GM18517 (cell line): ENCODE results near the gene SMPD3.
"Not testable (repeated sequence)": the region's sequence is repeated elsewhere in the genome, so short reads cannot be mapped to it uniquely, and the experiment has no call there.

Experiments used
- ATAC-seq: cut with Tn5 transposase; IDR thresholded peaks from one replicate; pipeline ENCODE4 v1.9.1; 2021; ENCODE audit warnings: mild to moderate bottlenecking, moderate library complexity; ENCODE audit not compliant: unreplicated experiment

Gene SMPD3

GRCh38 chr16:68448360-68448970, at the start of gene SMPD3:
TSS of gene SMPD3 (minus strand) at chr16:68448508. CDS start at chr16:68372181, 76,327 bp downstream.
- ATAC-seq: peak; percentile 84

- no peak for ATAC-seq
Observed at GRCh38 chr16:68496689-68497088, 48.4 kb upstream of the SMPD3 start.

- not testable (repeated sequence) for ATAC-seq
Observed at GRCh38 chr16:68494261-68494660, 46.0 kb upstream of the SMPD3 start.

- ATAC-seq: no peak
Observed at GRCh38 chr16:68493412-68494070, 45.2 kb upstream of the SMPD3 start.

GRCh38 chr16:68492543-68493411, 44.5 kb upstream of the SMPD3 start:
- no peak for ATAC-seq

GRCh38 chr16:68492151-68492542, 43.8 kb upstream of the SMPD3 start:
- ATAC-seq: no peak

- no peak for ATAC-seq
Observed at GRCh38 chr16:68491576-68491950, 43.3 kb upstream of the SMPD3 start.

GRCh38 chr16:68490829-68491575, 42.7 kb upstream of the SMPD3 start:
- no peak for ATAC-seq

GRCh38 chr16:68490358-68490757, 42.0 kb upstream of the SMPD3 start:
- ATAC-seq: no peak

GRCh38 chr16:68488554-68488953, 40.2 kb upstream of the SMPD3 start:
- ATAC-seq: no peak

- no peak for ATAC-seq
Observed at GRCh38 chr16:68487669-68488068, 39.4 kb upstream of the SMPD3 start.

- ATAC-seq: no peak
Observed at GRCh38 chr16:68487203-68487514, 38.9 kb upstream of the SMPD3 start.

GRCh38 chr16:68486502-68487202, 38.3 kb upstream of the SMPD3 start:
- no peak for ATAC-seq

GRCh38 chr16:68481636-68482035, 33.3 kb upstream of the SMPD3 start:
- no peak for ATAC-seq

GRCh38 chr16:68480084-68480995, 32.0 kb upstream of the SMPD3 start:
- ATAC-seq: no peak

GRCh38 chr16:68479271-68479670, 31.0 kb upstream of the SMPD3 start:
- ATAC-seq: no peak

GRCh38 chr16:68478526-68479250, 30.4 kb upstream of the SMPD3 start:
- ATAC-seq: no peak

GRCh38 chr16:68475071-68475470, 26.8 kb upstream of the SMPD3 start:
- no peak for ATAC-seq
